ENCODE measurements around the gene LGALS14. TPM values are rescaled to one million over a fixed set of nuclear protein-coding genes. Genes with fewer than 3 reads are reported as not detected.

The LGALS14 gene
- total and polyA plus RNA-seq, 2 of the 8 experiments (the other 6 are each of a cell fraction or from before 2014, with no cell fraction given), result 0.50 to 0.77 TPM

DNA sequence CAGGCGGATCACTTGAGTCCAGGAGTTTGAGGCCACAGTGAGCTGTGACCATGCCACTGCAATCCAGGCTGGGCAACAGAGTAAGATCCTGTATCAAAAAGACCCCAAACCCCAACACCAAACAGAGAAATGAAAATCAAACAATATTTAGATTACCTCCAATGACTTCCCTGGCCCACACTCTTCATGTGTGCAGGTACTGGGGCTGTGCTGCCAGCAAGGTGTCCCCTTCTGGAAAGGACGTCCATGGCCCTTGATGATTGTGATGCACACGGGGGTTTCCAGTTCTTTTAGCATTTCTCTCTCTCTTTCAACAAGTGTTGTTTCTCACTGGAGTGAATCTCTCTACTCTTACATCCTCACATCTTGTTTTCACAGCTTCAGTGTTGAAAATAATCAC, 23.7 kb upstream of the LGALS14 start:
- no peak overlapping the region for H3K4me3 ChIP-seq (ENCODE audit: extremely low read depth in 1 of 4, insufficient read depth in 2 of 4, low read depth in 3 of 4, low read length in 4 of 4)

More for the DNA sequence above, 23.7 kb upstream of the LGALS14 start:
- Histone ChIP-seq H3K9ac (replicated peaks in 1 of 4; ENCODE audit: extremely low read depth in 1 of 4, low read depth in 3 of 4, low read length in 3 of 4) (no peak overlapping the region), H3K79me1 (ENCODE audit: low read depth, low read length) (no peaks in the 10 kb centered on the region), H3K23me2 (ENCODE audit: low read depth, low read length) (no peaks in the 10 kb centered on the region), H3K14ac (ENCODE audit: insufficient read length) (no peak overlapping the region), H3K79me2 (ENCODE audit: control insufficient read depth in 1 of 2, insufficient read depth in 2 of 2, low read length in 2 of 2) (no peaks in the 10 kb centered on the region), H3K4ac (replicated peaks; ENCODE audit: insufficient read length, low read depth, low read length) (no peak overlapping the region), H4K91ac (replicated peaks; ENCODE audit: insufficient read length, low read length) (no peak overlapping the region), H2AK5ac (ENCODE audit: low read depth, low read length) (no peak overlapping the region), H2BK20ac (ENCODE audit: low read length) (no peak overlapping the region), H2BK5ac (ENCODE audit: low read depth, low read length) (no peak overlapping the region), H4K20me1 (replicated peaks in 1 of 2; ENCODE audit: control insufficient read depth in 1 of 2, insufficient read depth in 2 of 2, low read length in 2 of 2) (peaks cover 0 to 4% of the 10 kb centered on the region in 2 experiments), H3K36me3 (ENCODE audit: control insufficient read depth in 2 of 4, insufficient read depth in 4 of 4, low read length in 3 of 4) (no peaks in the 10 kb centered on the region), H2AFZ (ENCODE audit: low read length) (no peak overlapping the region), H3K4me2 (ENCODE audit: insufficient read depth in 1 of 2, low read depth in 2 of 2, low read length in 2 of 2) (no peak overlapping the region), H2BK120ac (replicated peaks; ENCODE audit: low read depth, low read length) (no peak overlapping the region), H3K27ac (ENCODE audit: low read depth, low read length) (no peak overlapping the region), H3K4me1 (replicated peaks in 1 of 4; ENCODE audit: control insufficient read depth in 3 of 4, insufficient read depth in 4 of 4, low read length in 3 of 4) (no peaks in the 10 kb centered on the region), H3K9me3 (ENCODE audit: insufficient read depth in 2 of 2, low read depth in 1 of 2, low read length in 1 of 2) (no peaks in the 10 kb centered on the region), H3K23ac (ENCODE audit: insufficient read length) (no peak overlapping the region), H4K5ac (ENCODE audit: insufficient read length, low read depth, low read length) (no peak overlapping the region), H3K27me3 (replicated peaks in 1 of 4; ENCODE audit: control insufficient read depth in 3 of 4, extremely low read depth in 1 of 4, insufficient read depth in 3 of 4, low read length in 3 of 4) (no peaks in the 10 kb centered on the region), H3K18ac (ENCODE audit: extremely low read depth, low read length) (no peak overlapping the region), H3K56ac (replicated peaks; ENCODE audit: insufficient read length, low read depth, low read length) (no peak overlapping the region), H4K8ac (ENCODE audit: extremely low read depth, insufficient read depth, low read length) (no peak overlapping the region), H2BK12ac (ENCODE audit: low read depth, low read length) (no peak overlapping the region), H2BK15ac (ENCODE audit: low read length) (no peak overlapping the region)
- DNase-seq (ENCODE audit: low read depth in 1 of 2, low spot score in 2 of 2) (no peak), FAIRE-seq (no peak)
- TF ChIP-seq KDM4A (IDR thresholded peaks at IDR 0.05; ENCODE audit: low read depth, low read length, severe bottlenecking) (no peak), SP4 (IDR thresholded peaks at IDR 0.05; ENCODE audit: low read length) (no peak), CBX5 (IDR thresholded peaks at IDR 0.05; ENCODE audit: low read depth, low read length) (no peak), BACH1 (IDR thresholded peaks at IDR 0.05; ENCODE audit: low read length) (no peak), CHD1 (IDR thresholded peaks at IDR 0.05; ENCODE audit: low read depth, low read length) (no peak), RNF2 (IDR thresholded peaks at IDR 0.05; ENCODE audit: borderline replicate concordance, low read depth, low read length, missing control alignments, poor library complexity, severe bottlenecking) (no peak)
- TF ChIP-seq, protein P1, sequence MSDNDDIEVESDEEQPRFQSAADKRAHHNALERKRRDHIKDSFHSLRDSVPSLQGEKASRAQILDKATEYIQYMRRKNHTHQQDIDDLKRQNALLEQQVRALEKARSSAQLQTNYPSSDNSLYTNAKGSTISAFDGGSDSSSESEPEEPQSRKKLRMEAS (IDR thresholded peaks at IDR 0.05), result no peak
- TF ChIP-seq, protein P2, sequence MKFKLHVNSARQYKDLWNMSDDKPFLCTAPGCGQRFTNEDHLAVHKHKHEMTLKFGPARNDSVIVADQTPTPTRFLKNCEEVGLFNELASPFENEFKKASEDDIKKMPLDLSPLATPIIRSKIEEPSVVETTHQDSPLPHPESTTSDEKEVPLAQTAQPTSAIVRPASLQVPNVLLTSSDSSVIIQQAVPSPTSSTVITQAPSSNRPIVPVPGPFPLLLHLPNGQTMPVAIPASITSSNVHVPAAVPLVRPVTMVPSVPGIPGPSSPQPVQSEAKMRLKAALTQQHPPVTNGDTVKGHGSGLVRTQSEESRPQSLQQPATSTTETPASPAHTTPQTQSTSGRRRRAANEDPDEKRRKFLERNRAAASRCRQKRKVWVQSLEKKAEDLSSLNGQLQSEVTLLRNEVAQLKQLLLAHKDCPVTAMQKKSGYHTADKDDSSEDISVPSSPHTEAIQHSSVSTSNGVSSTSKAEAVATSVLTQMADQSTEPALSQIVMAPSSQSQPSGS (IDR thresholded peaks at IDR 0.05; ENCODE audit: low read length), result no peak
- POLR2A ChIA-PET (ENCODE audit: partially characterized antibody), result no interaction called here
- CTCF ChIA-PET (ENCODE audit: partially characterized antibody), result no interaction called here
- 86% methylated on average over 3 of the region's 3 CpGs; no CpG with 5 or more reads in 1 of the 2 experiments for WGBS, 2 experiments (ENCODE audit: extremely low coverage in 1 of 2, insufficient coverage in 1 of 2, insufficient read length in 1 of 2, insufficient replicate concordance in 2 of 2, low coverage in 1 of 2, low lambda C conversion rate in 2 of 2, missing lambda C conversion rate in 1 of 2)

Data from H1 (cell line).